Smooth muscle cell of the pulmonary artery (primary cell): ENCODE measurements around the gene OR1F1. TPM values are rescaled to one million over a fixed set of nuclear protein-coding genes. Genes with fewer than 3 reads are reported as not detected.

Source experiments
- total RNA-seq: library from RNA; depleted of rRNA; stranded (reverse); fragments of >200 nt; gene quantifications from 2 replicates; pipeline ENCODE4 v1.2.3, GENCODE V29; 2014

Gene OR1F1
- total RNA-seq, result 0.07 TPM in 1 of 2 replicates, not detected in the other

DNA sequence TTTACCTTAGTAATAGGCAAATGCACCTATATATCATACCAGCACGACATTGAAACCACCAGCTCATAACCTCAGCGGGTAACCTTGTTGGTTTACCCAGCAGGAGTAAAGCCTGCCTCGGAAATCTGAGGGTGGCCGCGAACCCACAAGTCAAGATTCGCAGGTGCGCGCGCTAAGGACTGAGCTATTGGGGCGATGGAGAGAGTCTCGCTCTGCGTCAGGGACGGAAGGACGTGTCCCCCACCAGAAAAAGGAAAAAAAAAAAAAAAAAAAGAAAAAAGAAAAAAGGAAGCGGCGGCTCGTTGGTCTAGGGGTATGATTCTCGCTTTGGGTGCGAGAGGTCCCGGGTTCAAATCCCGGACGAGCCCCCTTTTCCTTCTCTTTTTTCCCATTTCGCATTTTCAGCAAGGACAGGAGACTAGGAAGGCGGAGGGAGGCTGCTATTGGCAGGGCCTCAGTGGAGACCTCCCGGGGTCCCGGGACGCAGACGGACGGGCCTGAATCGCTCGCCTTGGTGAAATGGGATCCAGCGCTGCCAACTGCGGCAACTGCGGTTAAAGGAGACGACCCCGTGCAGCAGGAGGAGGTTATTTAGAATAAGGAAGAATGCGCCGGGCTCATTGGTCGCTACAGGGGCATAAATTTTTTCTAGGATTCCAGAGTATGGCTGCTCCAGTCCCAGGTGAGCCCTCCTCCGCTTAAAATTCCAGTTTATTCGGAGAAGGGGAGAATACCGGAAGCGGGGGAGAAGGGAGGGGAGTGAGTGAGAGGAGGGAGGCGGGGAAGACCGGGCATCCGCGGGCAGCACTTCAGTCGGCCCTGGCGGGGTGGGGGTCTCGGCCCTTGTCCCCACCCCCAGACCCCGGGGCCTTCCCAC is at the start of gene OR1F1:
TSS of gene OR1F1 (plus strand) at position 407 of the 877 bp plus-strand sequence.

DNA sequence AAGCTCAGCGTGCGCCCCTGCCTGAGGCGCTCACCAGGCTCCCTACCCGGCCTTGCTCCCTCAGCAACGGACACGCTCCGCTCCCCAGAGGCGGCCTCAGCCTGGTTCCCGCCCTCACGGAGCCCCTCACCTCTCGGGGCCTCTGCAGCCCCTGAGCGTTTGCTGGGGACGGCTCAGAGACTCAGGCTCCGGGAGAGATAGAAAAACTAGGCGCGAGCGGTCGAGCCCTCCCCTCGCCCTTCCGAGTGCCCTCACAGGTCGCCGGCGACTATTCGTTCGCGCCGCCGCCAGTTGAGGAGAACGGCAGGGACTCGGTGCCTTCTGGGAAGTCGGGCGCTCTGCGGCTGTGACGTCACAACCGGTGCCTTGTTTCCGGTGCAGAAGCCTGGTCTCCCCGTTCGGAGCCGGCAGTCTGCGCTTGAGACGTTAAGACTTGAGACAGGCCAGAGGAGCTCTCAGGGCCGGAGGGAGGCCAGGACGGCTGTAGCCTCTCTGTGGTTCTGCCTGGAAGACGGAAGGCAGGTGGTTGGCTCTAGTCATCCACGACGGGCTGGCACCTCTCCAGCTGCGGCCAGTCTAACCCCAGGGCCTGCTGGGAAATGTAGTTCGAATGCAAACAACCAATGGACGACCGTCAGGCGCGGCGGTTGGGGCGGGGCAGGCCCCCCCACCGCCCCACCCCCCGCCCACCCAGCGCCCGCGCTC is 47.0 kb downstream of the OR1F1 start, which contains the start of gene ZNF200:
TSS of gene ZNF200 (minus strand) at position 302 of the 705 bp plus-strand sequence. CDS start 1,403 bp downstream, outside the sequence.

Other genes starting within 250 kb of the OR1F1 start
- not detected in 2 replicates for gene KREMEN2, start 223.9 kb upstream of the OR1F1 start, total RNA-seq
- 3.3 and 3.4 TPM in 2 replicates for gene PAQR4, start 218.9 kb upstream of the OR1F1 start, total RNA-seq
- 2.0 and 2.5 TPM in 2 replicates for gene PKMYT1, start 207.8 kb upstream of the OR1F1 start, total RNA-seq
- 0.10 TPM in 1 of 2 replicates, not detected in the other for gene CLDN9, start 175.3 kb upstream of the OR1F1 start, total RNA-seq
- gene CLDN6, start 170.0 kb upstream of the OR1F1 start, total RNA-seq, result 0.13 and 0.46 TPM in 2 replicates
- 185 and 394 TPM in 2 replicates for gene TNFRSF12A, start 167.8 kb upstream of the OR1F1 start, total RNA-seq
- 33.4 and 46.1 TPM in 2 replicates for gene HCFC1R1, start 164.3 kb upstream of the OR1F1 start, total RNA-seq
- gene THOC6, start 164.2 kb upstream of the OR1F1 start, total RNA-seq, result 14.1 and 17.3 TPM in 2 replicates
- 0.40 and 0.46 TPM in 2 replicates for gene BICDL2, start 151.3 kb upstream of the OR1F1 start, total RNA-seq
- not detected in 2 replicates for gene MMP25, start 141.6 kb upstream of the OR1F1 start, total RNA-seq
- 4.0 and 6.3 TPM in 2 replicates for gene IL32, start 122.6 kb upstream of the OR1F1 start, total RNA-seq
- gene ZSCAN10, start 88.9 kb upstream of the OR1F1 start, total RNA-seq, result not detected in 2 replicates
- gene ZNF205, start 75.6 kb upstream of the OR1F1 start, total RNA-seq, result 12.4 and 16.0 TPM in 2 replicates
- gene ZNF213, start 53.2 kb upstream of the OR1F1 start, total RNA-seq, result 11.6 and 15.3 TPM in 2 replicates
- gene ZNF200, start 47.0 kb downstream of the OR1F1 start, total RNA-seq, result 5.9 and 6.3 TPM in 2 replicates
- gene MEFV, start 68.4 kb downstream of the OR1F1 start, total RNA-seq, result 0.07 and 0.10 TPM in 2 replicates
- gene ZNF263, start 95.3 kb downstream of the OR1F1 start, total RNA-seq, result 41.4 and 46.5 TPM in 2 replicates
- gene TIGD7, start 117.2 kb downstream of the OR1F1 start, total RNA-seq, result 6.8 TPM in 2 replicates
- gene ZNF75A, start 117.3 kb downstream of the OR1F1 start, total RNA-seq, result 17.4 and 17.9 TPM in 2 replicates
- gene OR2C1, start 167.7 kb downstream of the OR1F1 start, total RNA-seq, result 0.26 TPM in 1 of 2 replicates, not detected in the other
- gene ZSCAN32, start 212.8 kb downstream of the OR1F1 start, total RNA-seq, result 10.8 and 10.9 TPM in 2 replicates
- 6.1 and 6.3 TPM in 2 replicates for gene ZNF174, start 213.0 kb downstream of the OR1F1 start, total RNA-seq